ENCODE measurements around the gene SENP6.

DNA sequence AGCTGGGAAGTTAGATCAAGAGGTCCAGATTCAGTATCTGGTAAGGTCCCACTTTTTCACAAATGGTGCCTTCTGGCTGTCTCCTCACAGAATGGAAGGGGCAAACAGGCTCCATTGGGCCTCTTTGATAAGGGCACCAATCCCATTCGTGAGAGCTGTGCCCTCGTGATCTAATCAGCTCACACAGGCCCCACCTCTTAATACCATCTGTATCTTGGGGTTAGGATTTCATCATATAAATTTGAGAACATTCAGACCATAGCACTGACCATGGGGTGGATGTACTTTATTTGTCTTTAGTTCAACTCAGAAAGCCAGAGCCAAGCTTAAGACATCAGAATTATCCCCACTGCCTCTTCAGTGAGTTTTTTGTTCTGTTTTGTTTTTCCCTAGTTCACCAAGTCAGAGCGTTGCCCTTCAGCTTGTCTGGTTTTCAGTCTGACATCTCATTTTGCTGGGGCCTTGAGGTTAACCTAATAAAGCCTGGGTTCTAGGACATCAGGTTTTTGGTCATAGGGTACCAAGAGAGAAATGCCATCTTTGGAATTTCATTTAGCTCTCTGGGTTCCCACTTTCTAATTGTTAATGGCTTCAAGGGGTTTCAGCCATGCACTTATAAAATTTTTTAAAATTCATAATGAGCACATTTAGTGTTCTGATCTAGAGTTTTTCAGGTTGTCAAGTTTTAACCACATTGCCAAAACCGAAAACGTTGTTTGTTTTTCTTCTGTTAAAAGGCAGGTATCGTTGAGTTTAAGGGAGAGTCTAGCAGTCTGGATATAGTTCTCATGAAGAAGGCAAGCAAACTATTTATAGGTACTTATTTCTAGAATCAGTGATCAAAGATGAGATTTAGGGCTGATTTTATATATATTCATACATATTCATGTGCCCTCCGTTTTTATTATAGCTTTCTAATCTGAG lies 19.0 kb downstream of the SENP6 start:
- TF ChIP-seq, protein P1, sequence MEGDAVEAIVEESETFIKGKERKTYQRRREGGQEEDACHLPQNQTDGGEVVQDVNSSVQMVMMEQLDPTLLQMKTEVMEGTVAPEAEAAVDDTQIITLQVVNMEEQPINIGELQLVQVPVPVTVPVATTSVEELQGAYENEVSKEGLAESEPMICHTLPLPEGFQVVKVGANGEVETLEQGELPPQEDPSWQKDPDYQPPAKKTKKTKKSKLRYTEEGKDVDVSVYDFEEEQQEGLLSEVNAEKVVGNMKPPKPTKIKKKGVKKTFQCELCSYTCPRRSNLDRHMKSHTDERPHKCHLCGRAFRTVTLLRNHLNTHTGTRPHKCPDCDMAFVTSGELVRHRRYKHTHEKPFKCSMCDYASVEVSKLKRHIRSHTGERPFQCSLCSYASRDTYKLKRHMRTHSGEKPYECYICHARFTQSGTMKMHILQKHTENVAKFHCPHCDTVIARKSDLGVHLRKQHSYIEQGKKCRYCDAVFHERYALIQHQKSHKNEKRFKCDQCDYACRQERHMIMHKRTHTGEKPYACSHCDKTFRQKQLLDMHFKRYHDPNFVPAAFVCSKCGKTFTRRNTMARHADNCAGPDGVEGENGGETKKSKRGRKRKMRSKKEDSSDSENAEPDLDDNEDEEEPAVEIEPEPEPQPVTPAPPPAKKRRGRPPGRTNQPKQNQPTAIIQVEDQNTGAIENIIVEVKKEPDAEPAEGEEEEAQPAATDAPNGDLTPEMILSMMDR (IDR thresholded peaks at IDR 0.05) = no peak
- TF ChIP-seq EZH2phosphoT487 (IDR thresholded peaks at IDR 0.05) = no peak
